Breast epithelium (tissue), 4 donors: ENCODE results near the gene CRPPA. TPM values are rescaled to one million over a fixed set of nuclear protein-coding genes. Genes with fewer than 3 reads are reported as not detected.
"Not testable (repeated sequence)": the region's sequence is repeated elsewhere in the genome, so short reads cannot be mapped to it uniquely, and the experiment has no call there.

Source experiments
- DNase-seq, 2 donors: peaks; one replicate each; pipeline ENCODE4 v3.0.0-alpha.2; 2019; ENCODE audit warnings: low spot score in 2 of 2
- H3K27ac ChIP-seq, 2 donors: fragments of 200-600 bp; sonication (generic) in 1 of 2; one replicate each; pipeline ENCODE4 v1.5.1; 2016 to 2019; ENCODE audit warnings: mild to moderate bottlenecking in 1 of 2
- H3K27me3 ChIP-seq, 2 donors: fragments of 200-600 bp; sonication (generic) in 1 of 2; one replicate each; pipeline versions ENCODE4 v1.5.1 to v1.6.0; 2017 to 2019; ENCODE audit warnings: control low read depth in 1 of 2, mild to moderate bottlenecking in 1 of 2
- H3K36me3 ChIP-seq: fragments of 200-600 bp; one replicate; pipeline ENCODE4 v1.5.1; 2019
- H3K4me1 ChIP-seq, 2 donors: fragments of 200-600 bp; sonication (generic); one replicate each; pipeline ENCODE4 v1.5.1; 2016 to 2019; ENCODE audit warnings: control low read depth in 1 of 2
- H3K4me3 ChIP-seq, 3 donors: fragments of 200-600 bp; sonication (generic); 1 replicate in 2 of 3; 2 replicates in 1 of 3; pipeline ENCODE4 v1.5.1; 2016 to 2019; ENCODE audit warnings: mild to moderate bottlenecking in 3 of 3, moderate library complexity in 2 of 3
- H3K9me3 ChIP-seq, 2 donors: fragments of 200-600 bp; sonication (generic) in 1 of 2; one replicate each; pipeline ENCODE4 v1.5.1; 2016 to 2019; ENCODE audit warnings: control low read depth in 1 of 2
- POLR2A ChIP-seq: fragments of 450-650 bp; IDR thresholded peaks from one replicate; pipeline ENCODE4 v1.6.1; 2016; ENCODE audit warnings: antibody characterized with exemption, mild to moderate bottlenecking, moderate library complexity
- POLR2AphosphoS5 ChIP-seq, 3 donors: sonication (generic); formaldehyde crosslinking; IDR thresholded peaks; one replicate each; pipeline ENCODE4 v1.6.1; 2017; ENCODE audit warnings: antibody characterized with exemption in 3 of 3
- intact Hi-C: fragments of 100-400 bp; cut with DNase I; formaldehyde crosslinking; loops from one replicate; pipeline ENCODE4 v1.15.1; 2023; ENCODE audit warnings: low total_unique reads
- total RNA-seq, 3 donors: library from RNA; depleted of rRNA; stranded (reverse); fragments of >200 nt; gene quantifications; one replicate each; pipeline ENCODE4 v1.1.0, GENCODE V29; 2016
- TF ChIP-seq, protein P1 (sequence below), 3 donors: fragments of 450-650 bp; IDR thresholded peaks; one replicate each; pipeline ENCODE4 v1.5.1; 2016 to 2017; ENCODE audit warnings: antibody characterized with exemption in 3 of 3, mild to moderate bottlenecking in 3 of 3, moderate library complexity in 3 of 3

The CRPPA gene
- total RNA-seq, 3 donors from 2014 or later, result 1.9 to 6.0 (median 2.9) TPM

DNA sequence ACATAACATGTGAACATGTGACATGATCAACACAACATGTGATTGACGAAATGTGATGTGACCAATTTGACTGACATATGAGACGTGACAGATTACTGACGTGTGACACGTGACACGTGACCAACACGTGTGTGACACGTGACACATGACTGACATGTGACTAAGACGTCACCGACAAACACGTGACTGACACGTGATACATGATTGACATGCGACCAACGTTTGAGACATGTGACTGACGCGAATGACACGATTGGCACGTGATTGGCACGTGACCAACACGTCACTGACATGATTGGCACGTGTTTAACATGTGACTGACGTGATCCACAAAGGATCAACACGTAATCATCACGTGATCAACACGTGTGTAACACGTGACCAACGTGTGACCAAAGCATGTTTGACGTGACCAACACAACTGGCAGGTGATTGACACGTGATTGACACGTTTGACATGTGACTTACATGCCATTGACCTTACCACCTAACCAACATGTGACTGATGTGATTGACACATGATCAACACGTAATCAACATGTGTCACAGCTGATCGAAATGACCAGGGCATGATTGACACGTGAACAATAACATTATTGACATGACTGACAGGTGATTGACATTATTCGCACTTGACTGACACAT lies 23.7 kb downstream of the CRPPA start:
- Histone ChIP-seq H3K9me3 (peaks cover 0 to under 1% of the 10 kb centered on the region in 2 donors), H3K4me1 (no peaks in the 10 kb centered on the region), H3K36me3 (no peaks in the 10 kb centered on the region), H3K27me3 (no peaks in the 10 kb centered on the region), H3K4me3 (no peak overlapping the region), H3K27ac (no peak overlapping the region)
- intact Hi-C loops, result no loop called here
- DNase-seq, result no peak
- TF ChIP-seq POLR2A (no peak), POLR2AphosphoS5 (IDR thresholded peaks at IDR 0.05) (peak in 1 of 3 donors; percentile 49)
- TF ChIP-seq, protein P1, sequence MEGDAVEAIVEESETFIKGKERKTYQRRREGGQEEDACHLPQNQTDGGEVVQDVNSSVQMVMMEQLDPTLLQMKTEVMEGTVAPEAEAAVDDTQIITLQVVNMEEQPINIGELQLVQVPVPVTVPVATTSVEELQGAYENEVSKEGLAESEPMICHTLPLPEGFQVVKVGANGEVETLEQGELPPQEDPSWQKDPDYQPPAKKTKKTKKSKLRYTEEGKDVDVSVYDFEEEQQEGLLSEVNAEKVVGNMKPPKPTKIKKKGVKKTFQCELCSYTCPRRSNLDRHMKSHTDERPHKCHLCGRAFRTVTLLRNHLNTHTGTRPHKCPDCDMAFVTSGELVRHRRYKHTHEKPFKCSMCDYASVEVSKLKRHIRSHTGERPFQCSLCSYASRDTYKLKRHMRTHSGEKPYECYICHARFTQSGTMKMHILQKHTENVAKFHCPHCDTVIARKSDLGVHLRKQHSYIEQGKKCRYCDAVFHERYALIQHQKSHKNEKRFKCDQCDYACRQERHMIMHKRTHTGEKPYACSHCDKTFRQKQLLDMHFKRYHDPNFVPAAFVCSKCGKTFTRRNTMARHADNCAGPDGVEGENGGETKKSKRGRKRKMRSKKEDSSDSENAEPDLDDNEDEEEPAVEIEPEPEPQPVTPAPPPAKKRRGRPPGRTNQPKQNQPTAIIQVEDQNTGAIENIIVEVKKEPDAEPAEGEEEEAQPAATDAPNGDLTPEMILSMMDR (IDR thresholded peaks at IDR 0.05), result no peak

DNA sequence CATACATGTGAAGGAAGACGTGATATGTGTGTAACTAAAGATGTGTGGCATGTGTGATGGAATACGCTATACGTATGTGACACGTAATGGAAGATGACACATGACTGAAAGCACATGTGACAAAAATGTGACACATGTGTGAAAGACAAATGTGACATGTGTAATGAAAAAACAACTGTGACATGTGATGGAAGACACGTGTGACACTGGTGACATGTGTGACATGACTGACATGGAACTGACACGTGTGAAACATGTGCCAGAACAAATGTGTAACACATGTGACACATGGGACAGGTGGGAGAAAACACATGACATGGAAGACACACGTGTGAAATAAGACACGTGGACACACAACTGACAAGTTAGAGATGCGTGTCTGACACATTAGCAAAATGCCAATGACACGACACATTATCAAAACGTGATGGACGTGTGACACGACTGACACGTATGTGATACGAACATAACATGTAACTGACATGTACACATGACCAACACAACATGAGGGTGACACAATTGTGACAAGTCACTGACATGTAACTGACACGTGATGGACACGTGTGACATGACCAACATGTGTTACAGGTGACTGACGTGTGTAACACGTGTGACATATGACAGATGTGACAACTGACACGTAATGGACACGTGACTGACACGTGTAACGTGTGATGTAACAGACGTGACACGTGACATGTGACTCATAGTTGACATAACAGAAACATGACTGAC lies 24.4 kb downstream of the CRPPA start:
- Histone ChIP-seq H3K4me1 (no peaks in the 10 kb centered on the region), H3K4me3 (no peak overlapping the region), H3K27me3 (no peaks in the 10 kb centered on the region), H3K36me3 (no peaks in the 10 kb centered on the region), H3K9me3 (no peaks in the 10 kb centered on the region), H3K27ac (no peak overlapping the region)
- TF ChIP-seq POLR2A (no peak), POLR2AphosphoS5 (IDR thresholded peaks at IDR 0.05) (no peak)
- TF ChIP-seq, protein P1 (IDR thresholded peaks at IDR 0.05), result no peak
- no peak for DNase-seq
- intact Hi-C loops, result no loop called here

DNA sequence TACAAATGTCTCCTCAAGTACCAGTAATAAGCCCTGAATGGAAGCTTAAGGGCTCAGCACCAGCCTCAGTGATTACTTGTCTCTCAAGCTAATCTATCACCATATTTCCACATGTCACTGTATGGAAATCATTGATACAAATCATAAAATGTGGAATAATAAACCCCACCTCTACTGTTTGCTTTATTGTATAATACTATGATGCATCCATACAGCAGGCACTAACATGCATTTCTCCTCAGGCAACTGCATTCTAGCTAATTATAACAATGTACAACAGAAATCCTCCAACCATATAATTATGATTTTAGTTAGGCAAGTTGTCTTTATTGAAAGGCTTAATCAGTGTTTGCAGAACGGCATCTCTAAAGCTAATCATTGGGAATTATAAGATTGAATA lies 26.2 kb downstream of the CRPPA start:
- no peak for DNase-seq
- no peaks in the 10 kb centered on the region for H3K27me3 ChIP-seq
- H3K4me3 ChIP-seq, result no peak overlapping the region
- H3K27ac ChIP-seq, result no peak overlapping the region
- intact Hi-C loops, result no loop called here
- no peaks in the 10 kb centered on the region for H3K36me3 ChIP-seq
- TF ChIP-seq POLR2A, result no peak
- no peak for TF ChIP-seq POLR2AphosphoS5 (IDR thresholded peaks at IDR 0.05)
- TF ChIP-seq, protein P1 (IDR thresholded peaks at IDR 0.05), result no peak
- H3K4me1 ChIP-seq, result no peaks in the 10 kb centered on the region
- no peaks in the 10 kb centered on the region for H3K9me3 ChIP-seq

DNA sequence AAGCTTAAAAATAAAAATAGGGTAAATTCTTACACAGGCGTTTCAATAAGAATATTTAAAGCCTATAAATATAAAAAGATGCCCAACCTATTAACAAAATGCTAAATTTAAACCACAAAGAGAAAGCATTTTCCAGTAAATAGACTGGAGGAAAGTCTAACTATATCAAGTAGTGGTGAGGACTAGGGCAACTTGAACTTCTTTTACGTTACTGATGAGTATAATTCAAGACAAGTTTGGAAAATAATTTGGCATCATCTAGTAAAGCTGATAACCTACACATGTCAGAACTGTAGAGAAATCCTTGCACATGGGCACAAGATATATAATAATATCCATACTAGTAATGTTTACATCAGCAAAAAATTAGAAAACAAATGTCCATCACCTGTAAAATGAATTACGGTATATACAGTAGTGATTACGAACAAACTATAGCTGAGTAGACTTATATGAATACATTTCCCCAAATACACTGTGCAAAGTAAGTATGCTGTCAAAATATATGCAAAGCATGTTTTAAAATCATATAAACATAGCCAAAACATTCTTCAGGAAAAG lies 27.4 kb downstream of the CRPPA start:
- H3K27me3 ChIP-seq, result no peaks in the 10 kb centered on the region

DNA sequence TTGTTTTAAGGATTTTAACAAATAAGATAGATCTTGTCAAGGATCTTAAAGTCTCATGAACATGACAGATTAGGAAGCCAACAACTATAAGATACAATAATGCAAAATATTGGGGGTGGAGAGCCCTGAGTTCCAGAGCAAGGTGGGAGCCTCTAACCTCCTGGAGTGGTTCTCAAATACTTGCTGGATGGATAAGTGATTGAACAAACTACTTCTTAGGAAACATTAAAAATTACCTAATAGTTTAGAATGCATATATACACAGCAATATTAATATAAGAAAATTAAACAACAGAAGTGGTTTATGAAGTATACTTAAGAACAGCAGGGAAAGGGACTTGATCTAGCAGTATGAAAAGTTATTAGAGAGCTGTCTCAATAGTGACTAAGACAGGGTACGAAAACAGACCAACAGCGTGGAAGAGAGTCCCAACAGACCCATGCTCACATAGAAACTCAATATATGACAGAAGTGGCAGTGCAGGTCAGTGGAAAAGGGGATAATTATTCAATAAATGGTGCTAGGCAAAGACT lies 28.3 kb downstream of the CRPPA start:
- TF ChIP-seq POLR2A, result no peak
- TF ChIP-seq POLR2AphosphoS5 (IDR thresholded peaks at IDR 0.05), result no peak
- TF ChIP-seq, protein P1 (IDR thresholded peaks at IDR 0.05), result no peak
- DNase-seq, result no peak
- H3K9me3 ChIP-seq, result peaks cover under 1 to 3% of the 10 kb centered on the region in 2 donors
- intact Hi-C loops, result no loop called here
- no peaks in the 10 kb centered on the region for H3K36me3 ChIP-seq
- no peaks in the 10 kb centered on the region for H3K27me3 ChIP-seq
- no peak overlapping the region for H3K4me3 ChIP-seq
- no peak overlapping the region for H3K27ac ChIP-seq
- H3K4me1 ChIP-seq, result no peaks in the 10 kb centered on the region

More for the DNA sequence above, 27.4 kb downstream of the CRPPA start:
- Histone ChIP-seq H3K27ac (no peak overlapping the region), H3K4me1 (no peaks in the 10 kb centered on the region), H3K9me3 (no peaks in the 10 kb centered on the region), H3K36me3 (no peaks in the 10 kb centered on the region), H3K4me3 (no peak overlapping the region)
- intact Hi-C loops, result no loop called here
- TF ChIP-seq POLR2A, result no peak
- DNase-seq, result no peak

DNA sequence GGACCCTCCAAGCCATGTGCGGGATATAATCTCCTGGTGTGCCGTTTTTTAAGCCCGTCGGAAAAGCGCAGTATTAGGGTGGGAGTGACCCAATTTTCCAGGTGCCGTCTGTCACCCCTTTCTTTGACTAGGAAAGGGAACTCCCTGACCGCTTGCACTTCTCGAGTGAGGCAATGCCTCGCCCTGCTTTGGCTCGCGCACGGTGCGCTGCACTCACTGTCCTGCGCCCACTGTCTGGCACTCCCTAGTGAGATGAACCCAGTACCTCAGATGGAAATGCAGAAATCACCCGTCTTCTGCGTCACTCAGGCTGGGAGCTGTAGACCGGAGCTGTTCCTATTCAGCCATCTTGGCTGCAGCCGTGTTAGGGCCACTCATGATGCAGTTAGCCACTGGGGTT lies 37.6 kb downstream of the CRPPA start:
- H3K4me1 ChIP-seq, H3K4me3 ChIP-seq, DNase-seq, H3K27me3 ChIP-seq, intact Hi-C loops, H3K27ac ChIP-seq, H3K36me3 ChIP-seq: not testable (repeated sequence)
- H3K9me3 ChIP-seq, result peaks cover 7 to 11% of the 10 kb centered on the region in 2 donors

DNA sequence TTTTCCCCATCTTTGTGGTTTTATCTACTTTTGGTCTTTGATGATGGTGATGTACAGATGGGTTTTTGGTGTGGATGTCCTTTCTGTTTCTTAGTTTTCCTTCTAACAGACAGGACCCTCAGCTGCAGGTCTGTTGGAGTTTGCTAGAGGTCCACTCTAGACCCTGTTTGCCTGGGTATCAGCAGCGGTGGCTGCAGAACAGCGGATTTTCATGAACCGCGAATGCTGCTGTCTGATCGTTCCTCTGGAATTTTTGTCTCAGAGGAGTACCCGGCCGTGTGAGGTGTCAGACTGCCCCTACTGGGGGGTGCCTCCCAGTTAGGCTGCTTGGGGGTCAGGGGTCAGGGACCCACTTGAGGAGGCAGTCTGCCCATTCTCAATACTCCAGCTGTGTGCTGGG lies 38.2 kb downstream of the CRPPA start:
- H3K27me3 ChIP-seq, H3K4me1 ChIP-seq, intact Hi-C loops, H3K27ac ChIP-seq, DNase-seq, H3K36me3 ChIP-seq, H3K4me3 ChIP-seq: not testable (repeated sequence)
- H3K9me3 ChIP-seq, result peaks cover 4 to 11% of the 10 kb centered on the region in 2 donors
